ENCODE results near the gene NOP56. TPM values are rescaled to one million over a fixed set of nuclear protein-coding genes. Genes with fewer than 3 reads are reported as not detected.
"Not testable (repeated sequence)": the region's sequence is repeated elsewhere in the genome, so short reads cannot be mapped to it uniquely, and the experiment has no call there.

Gene NOP56
- total RNA-seq, 3 donors from 2014 or later, result 1,094 to 1,238 (median 1,145) TPM

- peaks cover 56% of the 10 kb centered on the region for H3K36me3 Mint-ChIP-seq (ENCODE audit: insufficient read depth)
- no peaks in the 10 kb centered on the region for H3K27me3 Mint-ChIP-seq (ENCODE audit: low read depth)
- no peak for ATAC-seq
- no peaks in the 10 kb centered on the region for H3K9me3 Mint-ChIP-seq
- peaks cover 31% of the 10 kb centered on the region for H3K4me1 Mint-ChIP-seq (ENCODE audit: low read depth)
- peak overlapping the region; percentile 47 for H3K4me3 Mint-ChIP-seq
- no peak for DNase-seq
Measured at GRCh38 chr20:2656471-2657117, 4.2 kb downstream of the NOP56 start.

DNA sequence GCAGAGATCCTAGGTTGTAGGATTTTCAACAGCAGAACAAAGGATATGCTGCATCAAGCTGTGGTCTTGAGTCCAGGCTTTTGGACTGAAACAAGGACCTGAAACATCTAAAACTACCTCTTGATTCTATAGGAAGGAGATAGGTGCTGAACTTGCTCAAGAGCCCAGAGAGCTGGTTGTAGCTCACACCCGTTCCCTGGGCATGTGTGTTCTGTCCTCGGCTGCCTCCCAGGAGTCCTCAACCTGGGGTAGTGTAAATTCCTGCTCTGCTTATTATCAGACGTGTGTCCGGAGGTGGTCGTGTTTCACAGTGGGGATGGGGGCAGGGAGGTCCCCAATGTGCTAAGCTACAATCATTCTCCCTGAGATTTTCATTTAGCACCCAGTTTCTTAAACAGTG, 4.8 kb downstream of the NOP56 start:
- H3K9me3 Mint-ChIP-seq, result no peaks in the 10 kb centered on the region
- DNase-seq (no peak), ATAC-seq (no peak)
- no peaks in the 10 kb centered on the region for H3K27me3 Mint-ChIP-seq (ENCODE audit: low read depth)
- peaks cover 36% of the 10 kb centered on the region for H3K4me1 Mint-ChIP-seq (ENCODE audit: low read depth)
- H3K36me3 Mint-ChIP-seq (ENCODE audit: insufficient read depth), result peaks cover 63% of the 10 kb centered on the region
- peak overlapping the region; percentile 42 for H3K4me3 Mint-ChIP-seq

DNA sequence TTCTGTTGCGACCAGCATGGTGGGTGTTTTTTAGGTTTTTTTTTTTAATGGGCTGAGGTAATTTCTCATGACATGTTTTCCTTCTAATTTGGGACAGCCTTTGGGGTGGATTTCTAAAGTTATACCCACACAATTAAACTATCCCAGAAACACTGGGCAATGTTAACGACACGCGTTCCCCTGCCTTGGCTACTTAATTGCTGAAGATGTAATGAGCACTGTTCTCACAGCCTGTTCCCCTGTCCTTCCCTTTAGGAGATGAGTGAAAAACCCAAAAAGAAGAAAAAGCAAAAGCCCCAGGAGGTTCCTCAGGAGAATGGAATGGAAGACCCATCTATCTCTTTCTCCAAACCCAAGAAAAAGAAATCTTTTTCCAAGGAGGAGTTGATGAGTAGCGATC, 5.2 kb downstream of the NOP56 start:
- H3K4me1 Mint-ChIP-seq (ENCODE audit: low read depth), result peaks cover 38% of the 10 kb centered on the region
- H3K27me3 Mint-ChIP-seq (ENCODE audit: low read depth), result no peaks in the 10 kb centered on the region
- peak overlapping the region; percentile 42 for H3K4me3 Mint-ChIP-seq
- no peaks in the 10 kb centered on the region for H3K9me3 Mint-ChIP-seq
- DNase-seq (no peak), ATAC-seq (no peak)
- H3K36me3 Mint-ChIP-seq (ENCODE audit: insufficient read depth), result peaks cover 64% of the 10 kb centered on the region

GRCh38 chr20:2658414-2659354, 6.3 kb downstream of the NOP56 start:
- peak; percentile 50 to 52 for ATAC-seq
- Mint-ChIP-seq H3K27me3 (ENCODE audit: low read depth) (no peaks in the 10 kb centered on the region), H3K4me3 (peak overlapping the region; percentile 1), H3K36me3 (ENCODE audit: insufficient read depth) (peaks cover 62% of the 10 kb centered on the region), H3K9me3 (no peaks in the 10 kb centered on the region), H3K4me1 (ENCODE audit: low read depth) (peaks cover 41% of the 10 kb centered on the region)
- no peak for DNase-seq

- H3K4me1 Mint-ChIP-seq (ENCODE audit: low read depth), result peaks cover 41% of the 10 kb centered on the region
- ATAC-seq (no peak), DNase-seq (no peak)
- H3K4me3 Mint-ChIP-seq, result no peak overlapping the region
- H3K9me3 Mint-ChIP-seq, result peaks cover 3% of the 10 kb centered on the region
- no peaks in the 10 kb centered on the region for H3K27me3 Mint-ChIP-seq (ENCODE audit: low read depth)
- peaks cover 57% of the 10 kb centered on the region for H3K36me3 Mint-ChIP-seq (ENCODE audit: insufficient read depth)
Measured at GRCh38 chr20:2659547-2659946, 7.1 kb downstream of the NOP56 start.

DNA sequence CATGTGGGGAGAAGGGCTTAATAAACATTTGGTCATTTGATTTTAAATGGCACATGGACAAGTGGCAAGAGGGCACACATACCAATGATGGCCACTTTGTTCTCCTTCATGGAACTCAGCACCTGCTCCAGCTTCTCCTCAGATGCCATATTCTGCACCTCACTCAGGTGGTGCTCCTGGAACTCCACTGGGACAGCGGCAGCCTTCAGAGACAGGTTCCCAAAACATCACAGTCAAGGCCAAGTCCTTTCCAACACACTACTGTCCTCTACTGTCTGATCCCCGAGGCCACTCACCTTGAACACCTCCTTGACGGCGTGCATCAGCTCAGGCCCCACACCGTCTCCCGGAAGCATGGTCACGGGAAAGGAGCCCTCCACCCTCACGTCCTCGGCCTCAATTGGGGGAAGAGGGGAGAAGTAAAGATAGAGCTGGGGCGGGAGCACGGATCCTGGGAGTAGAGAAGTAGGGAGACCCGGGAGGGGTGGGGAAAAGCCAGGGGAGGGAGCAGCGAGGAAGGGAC, 11.0 kb downstream of the NOP56 start:
- peaks cover 20% of the 10 kb centered on the region for H3K4me1 Mint-ChIP-seq (ENCODE audit: low read depth)
- no peaks in the 10 kb centered on the region for H3K27me3 Mint-ChIP-seq (ENCODE audit: low read depth)
- ATAC-seq, result no peak
- H3K36me3 Mint-ChIP-seq (ENCODE audit: insufficient read depth), result peaks cover 23% of the 10 kb centered on the region
- no peak for DNase-seq
- peak overlapping the region; percentile 89 for H3K4me3 Mint-ChIP-seq
- H3K9me3 Mint-ChIP-seq, result peaks cover 3% of the 10 kb centered on the region

DNA sequence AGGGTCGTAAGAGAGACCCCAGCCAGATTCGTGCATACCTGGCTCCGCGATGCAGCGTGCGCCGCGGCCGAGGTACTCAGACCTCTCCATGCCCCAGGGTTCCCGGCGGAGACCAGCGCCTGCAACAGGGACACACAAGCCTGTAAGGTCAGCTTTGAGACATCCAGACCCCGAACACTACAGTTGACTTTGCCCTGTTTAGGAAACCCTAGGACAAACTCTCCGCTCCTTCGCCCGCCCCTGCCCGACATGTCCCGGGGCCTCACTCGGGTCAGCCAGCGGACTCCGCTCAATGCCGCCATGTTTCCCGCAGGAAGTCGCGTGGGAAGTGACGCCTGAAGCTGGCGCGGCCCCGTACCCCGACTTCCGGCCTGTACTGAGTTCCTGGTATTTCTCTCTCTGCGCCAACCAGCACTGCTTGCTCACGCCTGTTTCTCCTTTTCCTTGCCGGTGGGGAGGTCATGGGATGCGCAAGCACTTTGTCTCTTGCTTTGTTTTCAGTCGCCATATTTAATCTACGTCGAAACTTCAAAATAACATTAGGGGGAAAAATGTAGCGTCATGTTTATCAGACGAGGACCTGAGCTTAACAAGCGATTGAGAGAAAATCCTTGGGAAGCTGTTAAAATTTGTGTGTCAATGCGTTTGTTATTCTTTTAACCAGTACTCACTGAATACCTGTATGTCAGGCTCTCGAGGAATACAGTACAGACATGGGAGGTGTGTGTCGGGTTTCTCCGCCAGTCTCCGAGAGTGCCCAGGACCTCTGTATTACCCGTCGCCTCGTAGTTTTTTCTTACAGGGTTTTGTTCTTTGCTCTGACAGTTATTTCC, 11.7 kb downstream of the NOP56 start, which contains the start of gene IDH3B:
Gene IDH3B (minus strand): TSS at position 330 of the 833 bp plus-strand sequence. CDS start 28 bp downstream, at position 302.
- H3K27me3 Mint-ChIP-seq (ENCODE audit: low read depth), result no peaks in the 10 kb centered on the region
- peaks cover 17% of the 10 kb centered on the region for H3K36me3 Mint-ChIP-seq (ENCODE audit: insufficient read depth)
- H3K4me1 Mint-ChIP-seq (ENCODE audit: low read depth), result peaks cover 20% of the 10 kb centered on the region
- DNase-seq (peak; percentile 84), ATAC-seq (peak; percentile 92 to 95)
- H3K9me3 Mint-ChIP-seq, result peaks cover 3% of the 10 kb centered on the region
- H3K4me3 Mint-ChIP-seq, result peak within 1 kb of the TSS; percentile 89

GRCh38 chr20:2671977-2672376, 19.5 kb downstream of the NOP56 start:
- Mint-ChIP-seq H3K4me1 (ENCODE audit: low read depth) (no peaks in the 10 kb centered on the region), H3K36me3 (ENCODE audit: insufficient read depth) (no peaks in the 10 kb centered on the region), H3K9me3 (no peaks in the 10 kb centered on the region), H3K4me3 (no peak overlapping the region), H3K27me3 (ENCODE audit: low read depth) (no peaks in the 10 kb centered on the region)
- no peak for DNase-seq
- ATAC-seq, result no peak

DNA sequence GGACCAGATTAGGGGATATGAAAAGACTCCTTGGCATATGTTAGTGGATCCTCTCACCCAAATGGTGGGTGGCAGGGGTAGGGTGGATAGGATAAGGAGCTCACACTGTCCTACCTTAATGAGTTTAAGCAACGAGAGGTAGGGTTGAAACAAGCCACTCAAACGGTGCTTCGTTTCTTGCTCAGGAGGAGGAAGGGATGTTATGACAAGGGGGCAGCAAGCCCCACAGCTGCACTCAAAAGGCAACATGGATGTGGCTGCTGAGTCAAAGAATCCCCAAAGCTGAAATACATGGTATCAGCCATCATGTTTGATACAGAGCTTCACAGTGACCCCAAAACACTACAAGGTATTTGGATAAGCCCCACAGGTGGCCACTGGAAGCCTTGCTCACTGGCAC, 20.0 kb downstream of the NOP56 start:
- no peak for ATAC-seq
- DNase-seq, result no peak
- Mint-ChIP-seq H3K4me3 (no peak overlapping the region), H3K4me1 (ENCODE audit: low read depth) (no peaks in the 10 kb centered on the region), H3K9me3 (no peaks in the 10 kb centered on the region), H3K27me3 (ENCODE audit: low read depth) (no peaks in the 10 kb centered on the region), H3K36me3 (ENCODE audit: insufficient read depth) (no peaks in the 10 kb centered on the region)

- ATAC-seq, result no peak
- Mint-ChIP-seq H3K4me3 (no peak overlapping the region), H3K9me3 (no peaks in the 10 kb centered on the region), H3K27me3 (ENCODE audit: low read depth) (no peaks in the 10 kb centered on the region), H3K4me1 (ENCODE audit: low read depth) (no peaks in the 10 kb centered on the region), H3K36me3 (ENCODE audit: insufficient read depth) (no peaks in the 10 kb centered on the region)
- no peak for DNase-seq
Measured at GRCh38 chr20:2673453-2673852, 21.0 kb downstream of the NOP56 start.

DNA sequence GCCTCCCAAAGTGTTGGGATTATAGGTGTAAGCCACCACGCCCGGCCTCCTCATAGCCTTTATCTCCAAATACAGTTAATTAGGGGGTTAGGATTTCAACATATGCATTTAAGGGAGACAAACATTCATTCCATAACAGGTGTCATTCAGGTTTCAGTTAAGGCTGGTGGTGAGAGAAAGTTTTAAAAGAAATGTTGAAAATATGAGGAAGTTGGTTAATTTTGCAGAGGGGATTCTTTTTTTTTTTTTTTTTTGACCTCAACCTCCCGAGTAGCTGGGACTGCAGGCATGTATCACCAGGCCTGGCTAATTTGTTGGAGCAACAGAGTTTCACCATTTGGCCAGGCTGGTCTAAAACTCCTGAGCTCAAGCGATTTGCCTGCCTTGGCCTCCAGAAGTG, 27.6 kb downstream of the NOP56 start:
- no peaks in the 10 kb centered on the region for H3K9me3 Mint-ChIP-seq
- ATAC-seq (no peak), DNase-seq (no peak)
- H3K27me3 Mint-ChIP-seq (ENCODE audit: low read depth), result peaks cover 29% of the 10 kb centered on the region
- H3K4me3 Mint-ChIP-seq, result no peak overlapping the region
- no peaks in the 10 kb centered on the region for H3K36me3 Mint-ChIP-seq (ENCODE audit: insufficient read depth)
- H3K4me1 Mint-ChIP-seq (ENCODE audit: low read depth), result no peaks in the 10 kb centered on the region

- H3K9me3 Mint-ChIP-seq; H3K4me1 Mint-ChIP-seq (ENCODE audit: low read depth); DNase-seq; H3K36me3 Mint-ChIP-seq (ENCODE audit: insufficient read depth); ATAC-seq; H3K4me3 Mint-ChIP-seq: not testable (repeated sequence)
- H3K27me3 Mint-ChIP-seq (ENCODE audit: low read depth), result peaks cover 31% of the 10 kb centered on the region
Measured at GRCh38 chr20:2682040-2682439, 29.6 kb downstream of the NOP56 start.

DNA sequence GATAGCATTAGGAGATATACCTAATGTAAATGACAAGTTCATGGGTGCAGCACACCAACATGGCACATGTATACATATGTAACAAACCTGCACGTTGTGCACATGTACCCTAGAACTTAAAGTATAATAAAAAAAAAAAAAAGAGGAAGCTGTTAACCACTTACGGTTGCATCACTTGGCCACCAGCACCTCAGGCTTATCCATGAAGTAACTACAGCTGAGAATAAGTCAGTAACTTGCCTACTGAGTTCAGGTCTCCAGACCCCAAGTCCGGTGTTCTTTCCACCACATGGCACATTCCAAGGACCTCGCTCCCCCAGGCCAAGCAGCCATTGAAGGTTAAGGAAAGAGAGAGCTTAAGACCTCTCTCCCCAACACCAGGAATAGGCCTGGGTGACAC, 32.4 kb downstream of the NOP56 start:
- not testable (repeated sequence) for H3K9me3 Mint-ChIP-seq; ATAC-seq; H3K4me3 Mint-ChIP-seq; H3K36me3 Mint-ChIP-seq (ENCODE audit: insufficient read depth); DNase-seq
- H3K4me1 Mint-ChIP-seq (ENCODE audit: low read depth), result peaks cover 11% of the 10 kb centered on the region
- peaks cover 36% of the 10 kb centered on the region for H3K27me3 Mint-ChIP-seq (ENCODE audit: low read depth)

- DNase-seq (no peak), ATAC-seq (no peak)
- H3K27me3 Mint-ChIP-seq (ENCODE audit: low read depth), result peaks cover 31% of the 10 kb centered on the region
- peaks cover 20% of the 10 kb centered on the region for H3K4me1 Mint-ChIP-seq (ENCODE audit: low read depth)
- peak overlapping the region; percentile 40 for H3K4me3 Mint-ChIP-seq
- peaks cover 2% of the 10 kb centered on the region for H3K36me3 Mint-ChIP-seq (ENCODE audit: insufficient read depth)
- H3K9me3 Mint-ChIP-seq, result no peaks in the 10 kb centered on the region
Measured at GRCh38 chr20:2687514-2687913, 35.1 kb downstream of the NOP56 start.
